ENCODE data around the gene SARS1.

The SARS1 gene

GRCh38 chr1:109274533-109275476 is 61.1 kb downstream of the SARS1 start:
- no peak overlapping the region for H3K4me3 ChIP-seq (ENCODE audit: low read depth, low read length)
- no peaks in the 10 kb centered on the region for H3K9me3 ChIP-seq (ENCODE audit: control insufficient read depth, low read length)
- H3K79me2 ChIP-seq = no peaks in the 10 kb centered on the region
- H3K27ac ChIP-seq = no peak overlapping the region
- H3K27me3 ChIP-seq (ENCODE audit: control insufficient read depth, insufficient read depth, low read length) = no peaks in the 10 kb centered on the region
- no peak for TF ChIP-seq CTCF (IDR thresholded peaks at IDR 0.05)
- no peak overlapping the region for H2AFZ ChIP-seq
- H3K4me1 ChIP-seq = peaks cover 3% of the 10 kb centered on the region
- peak overlapping the region; percentile 30 for H3K4me2 ChIP-seq (ENCODE audit: low read length)
- no peaks in the 10 kb centered on the region for H3K36me3 ChIP-seq (ENCODE audit: control insufficient read depth, insufficient read depth, low read length)
- no peak overlapping the region for H3K9ac ChIP-seq

DNA sequence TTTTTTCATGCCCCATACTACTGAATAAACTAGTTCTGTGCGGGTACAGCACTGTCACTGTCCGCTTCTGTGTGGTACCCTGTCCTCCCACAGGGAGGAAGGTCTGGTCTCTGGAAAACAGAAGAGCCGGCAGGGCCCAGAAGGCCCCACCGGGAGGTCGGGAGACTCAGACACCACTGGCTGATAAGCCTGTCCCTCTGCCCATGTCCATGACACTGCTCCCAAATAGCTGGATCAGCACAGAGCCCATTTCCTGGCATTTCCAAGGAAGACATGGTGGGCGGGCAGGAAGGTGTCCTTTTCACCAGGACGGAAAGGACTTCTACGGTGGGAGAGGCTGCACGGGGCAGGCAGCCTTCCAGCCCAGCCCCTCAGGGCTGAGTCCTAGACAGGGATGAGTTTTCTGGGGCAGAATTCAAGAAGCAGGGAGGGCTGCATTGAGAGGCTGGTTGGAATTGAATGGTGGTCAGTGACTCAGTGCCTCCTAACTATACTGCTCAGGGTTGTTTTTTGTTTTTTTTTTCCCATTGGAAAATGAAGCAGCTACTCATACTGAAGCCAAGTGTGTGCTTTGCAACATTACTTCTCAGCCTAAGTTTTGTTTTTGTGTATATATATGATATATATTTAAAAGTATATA is 62.1 kb downstream of the SARS1 start:
- Histone ChIP-seq H3K4me2 (ENCODE audit: low read length) (no peak overlapping the region), H3K9ac (no peak overlapping the region), H3K79me2 (no peaks in the 10 kb centered on the region), H2AFZ (no peak overlapping the region), H3K9me3 (ENCODE audit: control insufficient read depth, low read length) (no peaks in the 10 kb centered on the region), H3K27me3 (ENCODE audit: control insufficient read depth, insufficient read depth, low read length) (no peaks in the 10 kb centered on the region), H3K4me3 (ENCODE audit: low read depth, low read length) (no peak overlapping the region), H3K4me1 (peaks cover 3% of the 10 kb centered on the region), H3K27ac (no peak overlapping the region), H3K36me3 (ENCODE audit: control insufficient read depth, insufficient read depth, low read length) (no peaks in the 10 kb centered on the region)
- no peak for TF ChIP-seq CTCF (IDR thresholded peaks at IDR 0.05)

DNA sequence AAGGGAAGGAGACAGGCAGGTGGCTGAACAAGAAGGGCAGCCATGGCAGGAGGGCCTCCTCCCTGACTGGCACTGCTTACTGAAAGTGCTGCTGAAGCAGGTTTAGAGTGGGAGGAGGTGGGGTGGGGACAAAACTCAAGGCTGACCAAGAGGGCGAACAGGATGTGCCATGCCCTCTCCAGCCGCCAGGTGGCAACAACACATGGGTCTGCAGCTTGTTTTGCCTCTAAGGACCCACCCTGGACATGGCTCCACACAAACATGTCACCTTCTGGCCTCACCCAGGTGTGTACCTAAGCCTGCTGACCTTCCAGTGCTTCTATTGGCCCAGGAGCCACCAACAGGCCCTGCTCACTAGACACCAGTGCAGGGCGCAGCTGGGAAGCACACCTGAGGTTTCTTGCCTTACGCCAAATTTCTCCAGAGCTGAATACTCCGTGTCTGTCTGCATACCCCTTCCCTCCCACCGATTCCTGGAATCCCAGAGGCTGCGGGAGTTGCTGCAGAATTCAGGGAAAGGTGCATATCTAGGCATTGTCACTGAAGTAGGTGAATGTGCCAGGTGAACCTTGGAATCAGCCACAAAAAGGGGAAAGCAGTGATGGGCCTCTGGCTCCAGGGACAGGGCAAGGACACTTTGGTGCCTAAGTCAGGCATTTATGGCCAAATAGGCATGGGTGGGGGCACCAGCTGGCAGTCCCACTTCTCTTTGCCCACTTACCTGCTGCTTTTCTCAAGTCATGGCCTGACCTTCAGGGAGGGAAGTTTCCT is 63.9 kb downstream of the SARS1 start:
- no peaks in the 10 kb centered on the region for H3K79me2 ChIP-seq
- no peaks in the 10 kb centered on the region for H3K36me3 ChIP-seq (ENCODE audit: control insufficient read depth, insufficient read depth, low read length)
- H3K9ac ChIP-seq = no peak overlapping the region
- H2AFZ ChIP-seq = peak overlapping the region; percentile 77
- H3K27ac ChIP-seq = no peak overlapping the region
- H3K4me3 ChIP-seq (ENCODE audit: low read depth, low read length) = no peak overlapping the region
- peak; percentile 77 for TF ChIP-seq CTCF (IDR thresholded peaks at IDR 0.05)
- H3K27me3 ChIP-seq (ENCODE audit: control insufficient read depth, insufficient read depth, low read length) = no peaks in the 10 kb centered on the region
- no peaks in the 10 kb centered on the region for H3K9me3 ChIP-seq (ENCODE audit: control insufficient read depth, low read length)
- no peak overlapping the region for H3K4me2 ChIP-seq (ENCODE audit: low read length)
- peaks cover 3% of the 10 kb centered on the region for H3K4me1 ChIP-seq

DNA sequence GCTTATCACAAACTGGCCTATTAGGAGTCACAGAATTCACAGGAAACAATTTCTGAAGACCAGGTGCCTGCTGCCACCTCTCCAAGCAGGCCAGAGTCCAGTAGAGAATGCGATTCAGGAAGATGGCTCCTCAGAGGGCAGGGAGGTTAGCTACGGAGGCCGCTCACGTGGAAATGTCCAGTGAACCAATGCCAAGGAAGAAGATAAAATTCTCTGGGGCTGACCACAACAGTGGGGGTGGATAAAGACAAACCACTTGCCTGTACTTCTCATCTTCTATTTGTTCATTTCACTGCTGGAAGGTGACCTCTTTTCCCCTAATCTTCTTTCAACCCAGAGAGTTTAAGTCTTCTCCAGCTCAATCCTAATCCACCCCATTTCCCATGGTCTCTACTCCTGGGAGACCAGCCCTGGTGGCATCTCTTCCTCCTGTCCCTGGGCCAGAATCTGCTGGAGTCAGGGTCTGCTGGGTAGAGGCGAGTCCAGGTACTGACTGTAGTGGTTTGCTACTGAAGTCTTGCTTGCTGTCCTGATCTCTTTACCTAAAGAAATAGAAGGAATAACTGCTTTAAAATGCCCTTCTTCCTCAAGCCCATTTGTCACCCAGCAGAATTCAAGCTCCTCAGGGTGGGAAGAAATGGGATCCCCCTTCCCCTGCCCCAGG is 66.0 kb downstream of the SARS1 start:
- no peak overlapping the region for H2AFZ ChIP-seq
- H3K27ac ChIP-seq = no peak overlapping the region
- no peak for TF ChIP-seq CTCF (IDR thresholded peaks at IDR 0.05)
- no peaks in the 10 kb centered on the region for H3K9me3 ChIP-seq (ENCODE audit: control insufficient read depth, low read length)
- H3K9ac ChIP-seq = no peak overlapping the region
- H3K4me2 ChIP-seq (ENCODE audit: low read length) = no peak overlapping the region
- H3K27me3 ChIP-seq (ENCODE audit: control insufficient read depth, insufficient read depth, low read length) = no peaks in the 10 kb centered on the region
- no peaks in the 10 kb centered on the region for H3K79me2 ChIP-seq
- H3K36me3 ChIP-seq (ENCODE audit: control insufficient read depth, insufficient read depth, low read length) = no peaks in the 10 kb centered on the region
- H3K4me3 ChIP-seq (ENCODE audit: low read depth, low read length) = no peak overlapping the region
- H3K4me1 ChIP-seq = peaks cover 3% of the 10 kb centered on the region
